Suppressor macrophage treated with lipopolysaccharide for 1 hour (primary cell): ENCODE data around the gene UBL4B.
A peak's percentile ranks its signal among the peaks of the same experiment; 100 is the strongest.

Experiments
- DNase-seq, 3 donors: peaks; one replicate each; pipeline ENCODE4 v3.0.0-alpha.2; 2020 to 2022

UBL4B gene

GRCh38 chr1:110158261-110158660, 46.0 kb downstream of the UBL4B start:
- no peak for DNase-seq

- no peak for DNase-seq
Observed at GRCh38 chr1:110159168-110159567, 46.9 kb downstream of the UBL4B start.

GRCh38 chr1:110160538-110161100, 48.4 kb downstream of the UBL4B start:
- peak in 2 of 3 donors; percentile 20 to 22 for DNase-seq

- no peak for DNase-seq
Observed at GRCh38 chr1:110161165-110161564, 48.9 kb downstream of the UBL4B start.

GRCh38 chr1:110161849-110162248, 49.6 kb downstream of the UBL4B start:
- DNase-seq, result no peak
